H1 (cell line): ENCODE data around the gene SPDYE6. TPM values are rescaled to one million over a fixed set of nuclear protein-coding genes. Genes with fewer than 3 reads are reported as not detected.
"Not testable (repeated sequence)": the region's sequence is repeated elsewhere in the genome, so short reads cannot be mapped to it uniquely, and the experiment has no call there.

Experiments
- CTCF ChIA-PET: fragments of 300-600 bp; sonication (Branson Sonifier 250); formaldehyde crosslinking; loops from one replicate; lab custom pipeline; 2021; ENCODE audit not compliant: partially characterized antibody; lab: Charles Lee
- POLR2A ChIA-PET: fragments of 300-600 bp; sonication (Branson Sonifier 250); formaldehyde crosslinking; loops from one replicate; lab custom pipeline; 2021; ENCODE audit warnings: inconsistent platforms; ENCODE audit not compliant: partially characterized antibody; lab: Charles Lee
- DNase-seq, 2 experiments: peaks; one replicate each; pipeline versions ENCODE4 v3.0.0 to v3.0.0-alpha.2; 2010 to 2022; ENCODE audit warnings: low spot score in 2 of 2, low read depth in 1 of 2, mixed read lengths in 1 of 2
- FAIRE-seq: peaks from 2 replicates; lab custom pipeline; 2011; peaks lifted over from hg19 to GRCh38; lab: Jason Lieb, UNC
- H2AFZ ChIP-seq: 2 replicates; pipeline ENCODE4 v1.8.1; 2012; ENCODE audit warnings: low read length, inconsistent platforms
- H2AK5ac ChIP-seq: 2 replicates; pipeline ENCODE4 v1.6.1; 2013; ENCODE audit warnings: low read depth, low read length
- H2BK120ac ChIP-seq: replicated peaks from 2 replicates; pipeline ENCODE3; 2013; ENCODE audit warnings: low read depth, low read length, inconsistent platforms
- H2BK12ac ChIP-seq: 2 replicates; pipeline ENCODE4 v1.6.1; 2013; ENCODE audit warnings: low read depth, low read length
- H2BK15ac ChIP-seq: 2 replicates; pipeline ENCODE4 v1.6.1; 2013; ENCODE audit warnings: low read length
- H2BK20ac ChIP-seq: 2 replicates; pipeline ENCODE4 v1.6.1; 2013; ENCODE audit warnings: low read length
- H2BK5ac ChIP-seq: 2 replicates; pipeline ENCODE4 v1.6.1; 2013; ENCODE audit warnings: low read depth, low read length
- H3K14ac ChIP-seq: 2 replicates; pipeline ENCODE4 v1.6.1; 2013; ENCODE audit warnings: inconsistent platforms; ENCODE audit not compliant: insufficient read length
- H3K18ac ChIP-seq: 2 replicates; pipeline ENCODE4 v1.6.1; 2013; ENCODE audit warnings: low read length; ENCODE audit errors: extremely low read depth
- H3K23ac ChIP-seq: 2 replicates; pipeline ENCODE4 v1.6.1; 2013; ENCODE audit warnings: inconsistent platforms; ENCODE audit not compliant: insufficient read length
- H3K23me2 ChIP-seq: 2 replicates; pipeline ENCODE4 v1.6.1; 2013; ENCODE audit warnings: low read depth, low read length
- H3K27ac ChIP-seq: 2 replicates; pipeline ENCODE4 v1.6.1; 2011; ENCODE audit warnings: low read depth, low read length, inconsistent platforms
- H3K27me3 ChIP-seq, 4 experiments: replicated peaks in 1 of 4; 1 replicate in 1 of 4; 2 replicates in 3 of 4; pipeline versions ENCODE4 v1.6.1 to v1.8.1; 2011 to 2013; ENCODE audit warnings: low read length in 3 of 4, mild to moderate bottlenecking in 3 of 4, inconsistent platforms in 2 of 4, mixed read lengths in 2 of 4, moderate library complexity in 1 of 4; ENCODE audit not compliant: control insufficient read depth in 3 of 4, insufficient read depth in 3 of 4; ENCODE audit errors: extremely low read depth in 1 of 4
- H3K36me3 ChIP-seq, 4 experiments: 2 replicates each; pipeline versions ENCODE4 v1.6.1 to v1.8.1; 2011 to 2013; ENCODE audit warnings: mild to moderate bottlenecking in 4 of 4, low read length in 3 of 4, moderate library complexity in 2 of 4, control low read depth in 1 of 4, inconsistent platforms in 1 of 4; ENCODE audit not compliant: insufficient read depth in 4 of 4, control insufficient read depth in 2 of 4
- H3K4ac ChIP-seq: replicated peaks from 2 replicates; pipeline ENCODE3; 2013; ENCODE audit warnings: low read length, low read depth, mixed read lengths, inconsistent platforms; ENCODE audit not compliant: insufficient read length
- H3K4me1 ChIP-seq, 4 experiments: replicated peaks in 1 of 4; 1 replicate in 1 of 4; 2 replicates in 3 of 4; pipeline versions ENCODE4 v1.6.1 to v1.8.1; 2011 to 2013; ENCODE audit warnings: low read length in 3 of 4, inconsistent platforms in 2 of 4, mixed read lengths in 1 of 4; ENCODE audit not compliant: insufficient read depth in 4 of 4, control insufficient read depth in 3 of 4
- H3K4me2 ChIP-seq, 2 experiments: 2 replicates each; pipeline versions ENCODE4 v1.6.1 to v1.8.1; 2011 to 2013; ENCODE audit warnings: low read depth in 2 of 2, low read length in 2 of 2, control low read depth in 1 of 2, inconsistent platforms in 1 of 2, mild to moderate bottlenecking in 1 of 2; ENCODE audit not compliant: insufficient read depth in 1 of 2
- H3K4me3 ChIP-seq, 4 experiments: fragments of 200-600, 300-600 bp in 1 of 4; sonication (generic), shearing (Covaris generic), sonication (Bioruptor Twin) in 1 of 4; 2 replicates each; pipeline versions ENCODE4 v1.5.1 to v1.8.1; 2011 to 2016; ENCODE audit warnings: low read length in 4 of 4, low read depth in 3 of 4, control low read depth in 2 of 4, inconsistent platforms in 2 of 4, mild to moderate bottlenecking in 2 of 4, mixed read lengths in 1 of 4, moderate library complexity in 1 of 4; ENCODE audit not compliant: insufficient read depth in 2 of 4; ENCODE audit errors: extremely low read depth in 1 of 4
- H3K56ac ChIP-seq: replicated peaks from 2 replicates; pipeline ENCODE3; 2013; ENCODE audit warnings: low read depth, mild to moderate bottlenecking, mixed read lengths, low read length, inconsistent platforms; ENCODE audit not compliant: insufficient read length
- H3K79me1 ChIP-seq: 2 replicates; pipeline ENCODE4 v1.6.1; 2013; ENCODE audit warnings: low read depth, low read length, control low read depth
- H3K79me2 ChIP-seq, 2 experiments: 2 replicates each; pipeline versions ENCODE4 v1.6.1 to v1.8.1; 2012 to 2013; ENCODE audit warnings: low read length in 2 of 2, mild to moderate bottlenecking in 2 of 2, inconsistent platforms in 1 of 2; ENCODE audit not compliant: insufficient read depth in 2 of 2, control insufficient read depth in 1 of 2
- H3K9ac ChIP-seq, 4 experiments: replicated peaks in 1 of 4; 1 replicate in 1 of 4; 2 replicates in 3 of 4; pipeline versions ENCODE4 v1.6.1 to v1.8.1; 2011 to 2013; ENCODE audit warnings: low read depth in 3 of 4, low read length in 3 of 4, control low read depth in 2 of 4, mild to moderate bottlenecking in 2 of 4, moderate library complexity in 2 of 4, inconsistent platforms in 1 of 4; ENCODE audit errors: extremely low read depth in 1 of 4
- H3K9me3 ChIP-seq, 2 experiments: 2 replicates each; pipeline versions ENCODE4 v1.6.1 to v1.8.1; 2012 to 2013; ENCODE audit warnings: mild to moderate bottlenecking in 2 of 2, moderate library complexity in 2 of 2, control low read depth in 1 of 2, inconsistent platforms in 1 of 2, low read depth in 1 of 2, low read length in 1 of 2, mixed read lengths in 1 of 2; ENCODE audit not compliant: insufficient read depth in 2 of 2
- H4K20me1 ChIP-seq, 2 experiments: replicated peaks in 1 of 2; 2 replicates each; pipeline versions ENCODE3 to v1.8.1; 2011 to 2013; ENCODE audit warnings: inconsistent platforms in 2 of 2, low read length in 2 of 2, mild to moderate bottlenecking in 1 of 2; ENCODE audit not compliant: insufficient read depth in 2 of 2, control insufficient read depth in 1 of 2
- H4K5ac ChIP-seq: 2 replicates; pipeline ENCODE4 v1.6.1; 2013; ENCODE audit warnings: low read length, low read depth, mixed read lengths, inconsistent platforms; ENCODE audit not compliant: insufficient read length
- H4K8ac ChIP-seq: 2 replicates; pipeline ENCODE4 v1.8.0; 2013; ENCODE audit warnings: mild to moderate bottlenecking, moderate library complexity, low read length, inconsistent platforms; ENCODE audit not compliant: insufficient read depth; ENCODE audit errors: extremely low read depth
- H4K91ac ChIP-seq: replicated peaks from 2 replicates; pipeline ENCODE3; 2013; ENCODE audit warnings: low read length, mixed read lengths, inconsistent platforms; ENCODE audit not compliant: insufficient read length
- WGBS, 2 experiments: shearing (Covaris generic) in 1 of 2; methylation state at CpG; one replicate each; pipeline versions ENCODE4 v1.1.6 to v1.1.7; 2013 to 2015; ENCODE audit warnings: low lambda C conversion rate in 2 of 2, mixed read lengths in 2 of 2, inconsistent platforms in 1 of 2, low coverage in 1 of 2, missing lambda C conversion rate in 1 of 2; ENCODE audit not compliant: insufficient replicate concordance in 2 of 2, insufficient coverage in 1 of 2, insufficient read length in 1 of 2; ENCODE audit errors: extremely low coverage in 1 of 2, missing lambda C conversion rate in 1 of 2; 5-methylcytosine and 5-hydroxymethylcytosine counted together
- polyA plus RNA-seq, 7 experiments: library from polyadenylated mRNA; depleted of rRNA in 3 of 7; stranded (reverse) in 5 of 7; unstranded in 2 of 7; fragments of >200 nt in 5 of 7; fragments of 200-250 nt in 2 of 7; gene quantifications; 1 replicate in 5 of 7; 2 replicates in 1 of 7; 4 replicates in 1 of 7; pipeline versions ENCODE4 v1.2.1 to v1.2.3, GENCODE V29; 2011 to 2013; ENCODE audit warnings: missing spikeins in 2 of 7, mixed read lengths in 2 of 7
- total RNA-seq: library from RNA; stranded (reverse); fragmentation: NEBNext Ultra II Directional; extraction: Animal tissue kit (Norgen Biotek cat#: 25700); gene quantifications from 2 replicates; pipeline ENCODE4 v1.2.1, GENCODE V29; 2021

Gene SPDYE6
- total and polyA plus RNA-seq, 2 of the 8 experiments (the other 6 are each of a cell fraction or from before 2014, with no cell fraction given) = not detected

GRCh38 chr7:102325106-102325505 lies 31.1 kb downstream of the SPDYE6 start:
- H3K9ac ChIP-seq, H3K9me3 ChIP-seq, H4K91ac ChIP-seq, H2BK120ac ChIP-seq, POLR2A ChIA-PET, FAIRE-seq, H3K4me1 ChIP-seq, H3K23me2 ChIP-seq, H3K79me1 ChIP-seq, H3K27ac ChIP-seq, H2AFZ ChIP-seq, H2AK5ac ChIP-seq, H2BK12ac ChIP-seq, H4K5ac ChIP-seq, H3K4me3 ChIP-seq, H3K14ac ChIP-seq, H3K4me2 ChIP-seq, H4K20me1 ChIP-seq, H3K4ac ChIP-seq, H3K56ac ChIP-seq, H2BK5ac ChIP-seq, H3K36me3 ChIP-seq, H3K23ac ChIP-seq, H3K27me3 ChIP-seq, H2BK20ac ChIP-seq, H3K18ac ChIP-seq, H3K79me2 ChIP-seq, H2BK15ac ChIP-seq, H4K8ac ChIP-seq: not testable (repeated sequence)
- 88% methylated on average over 11 of the region's 11 CpGs; no CpG with 5 or more reads in 1 of the 2 experiments for WGBS, 2 experiments
- CTCF ChIA-PET = interaction anchor here (1.3 kb wide), 1 partner anchor 23 kb away, joined by 4 read pairs; no protein-coding TSS in a partner anchor
- DNase-seq = peak in 1 of 2 experiments; percentile 20
